GM18873 (cell line): ENCODE measurements around the gene ASB11.

Source experiments
- ATAC-seq: cut with Tn5 transposase; IDR thresholded peaks from one replicate; pipeline ENCODE4 v1.9.1; 2021; ENCODE audit warnings: mild to moderate bottlenecking, moderate library complexity, moderate number of reproducible peaks; ENCODE audit not compliant: unreplicated experiment, low FRiP score

ASB11 gene

GRCh38 chrX:15235001-15235400 is 80.4 kb downstream of the ASB11 start:
- no peak for ATAC-seq

- no peak for ATAC-seq
These were observed 81.9 kb downstream of the ASB11 start for GRCh38 chrX:15233416-15234015.
